Body of pancreas (tissue), 4 donors: ENCODE measurements around the gene DYNC1I2.
"Not testable (repeated sequence)": the region's sequence is repeated elsewhere in the genome, so short reads cannot be mapped to it uniquely, and the experiment has no call there.

Experiments
- CTCF ChIP-seq, 7 experiments: fragments of 450-650 bp in 4 of 7; fragments of 200-600 bp in 3 of 7; sonication (generic) in 3 of 7; IDR thresholded peaks; one replicate each; pipeline ENCODE4 v1.5.1; 2016 to 2019; ENCODE audit warnings: antibody characterized with exemption in 7 of 7
- POLR2A ChIP-seq, 3 donors: fragments of 450-650 bp; IDR thresholded peaks; one replicate each; pipeline ENCODE4 v1.6.1; 2016; ENCODE audit warnings: antibody characterized with exemption in 3 of 3, mild to moderate bottlenecking in 2 of 3

GRCh38 chr2:171761176-171761575 lies 73.9 kb downstream of the DYNC1I2 start:
- not testable (repeated sequence) for TF ChIP-seq CTCF, POLR2A (IDR thresholded peaks at IDR 0.05)
